Endothelial cell of hepatic sinusoid (primary cell): ENCODE results near the gene NMNAT2.

Source experiments
- in situ Hi-C: cut with HindIII; loops from 2 replicates; pipeline ENCODE4 v1.10.0; 2017; ENCODE audit warnings: low sequenced_read_pairs

Gene NMNAT2

GRCh38 chr1:183272390-183272848 is 145.8 kb downstream of the NMNAT2 start:
- in situ Hi-C loops, result no loop called here

GRCh38 chr1:183270541-183271141 is 147.5 kb downstream of the NMNAT2 start:
- in situ Hi-C loops, result no loop called here

GRCh38 chr1:183267646-183268431 is 150.3 kb downstream of the NMNAT2 start:
- in situ Hi-C loops, result no loop called here

- in situ Hi-C loops, result no loop called here
Observed at GRCh38 chr1:183263886-183264602, 154.1 kb downstream of the NMNAT2 start.

- in situ Hi-C loops, result no loop called here
Observed at GRCh38 chr1:183262628-183263200, 155.5 kb downstream of the NMNAT2 start.

- in situ Hi-C loops, result no loop called here
Observed at GRCh38 chr1:183259924-183260323, 158.3 kb downstream of the NMNAT2 start.

GRCh38 chr1:183255073-183255472 is 163.1 kb downstream of the NMNAT2 start:
- in situ Hi-C loops, result no loop called here

GRCh38 chr1:183251959-183252450 is 166.2 kb downstream of the NMNAT2 start:
- in situ Hi-C loops, result no loop called here

- in situ Hi-C loops, result no loop called here
Observed at GRCh38 chr1:183251101-183251958, 166.8 kb downstream of the NMNAT2 start.

- in situ Hi-C loops, result loop anchor here (10.0 kb wide), 1 partner anchor 345 kb away; the partner anchor contains the start of gene NCF2
Observed at GRCh38 chr1:183249941-183250452, 168.2 kb downstream of the NMNAT2 start.

GRCh38 chr1:183248989-183249691 is 169.0 kb downstream of the NMNAT2 start:
- in situ Hi-C loops, result loop anchor here (10.0 kb wide), 1 partner anchor 346 kb away; the partner anchor contains the start of gene NCF2

GRCh38 chr1:183247931-183248330 is 170.2 kb downstream of the NMNAT2 start:
- in situ Hi-C loops, result loop anchor here (10.0 kb wide), 1 partner anchor 347 kb away; the partner anchor contains the start of gene NCF2

GRCh38 chr1:183247484-183247883 is 170.7 kb downstream of the NMNAT2 start:
- in situ Hi-C loops, result loop anchor here (10.0 kb wide), 1 partner anchor 347 kb away; the partner anchor contains the start of gene NCF2

GRCh38 chr1:183247066-183247465 is 171.1 kb downstream of the NMNAT2 start:
- in situ Hi-C loops, result loop anchor here (10.0 kb wide), 1 partner anchor 348 kb away; the partner anchor contains the start of gene NCF2

- in situ Hi-C loops, result loop anchor here (10.0 kb wide), 1 partner anchor 348 kb away; the partner anchor contains the start of gene NCF2
Observed at GRCh38 chr1:183246436-183246835, 171.7 kb downstream of the NMNAT2 start.

- in situ Hi-C loops, result loop anchor here (10.0 kb wide), 1 partner anchor 349 kb away; the partner anchor contains the start of gene NCF2
Observed at GRCh38 chr1:183245357-183245756, 172.8 kb downstream of the NMNAT2 start.

GRCh38 chr1:183244466-183244865 is 173.7 kb downstream of the NMNAT2 start:
- in situ Hi-C loops, result loop anchor here (5.0 to 10.0 kb wide), 2 partner anchors 68 to 350 kb away; partner anchors contain the start of gene NCF2
